Kidney epithelial cell (primary cell): ENCODE results near the gene CHAC1. TPM values are rescaled to one million over a fixed set of nuclear protein-coding genes. Genes with fewer than 3 reads are reported as not detected.

Source experiments
- DNase-seq: peaks from one replicate; pipeline ENCODE4 v3.0.0-alpha.2; 2010; ENCODE audit warnings: low read depth
- H3K27me3 ChIP-seq: 2 replicates; pipeline ENCODE4 v1.6.0; 2011; ENCODE audit warnings: low read length; ENCODE audit not compliant: control insufficient read depth, insufficient read depth
- H3K36me3 ChIP-seq: 2 replicates; pipeline ENCODE4 v1.5.1; 2011; ENCODE audit warnings: low read length; ENCODE audit not compliant: control insufficient read depth, insufficient read depth
- H3K4me3 ChIP-seq: 2 replicates; pipeline ENCODE4 v1.5.1; 2011; ENCODE audit warnings: low read depth, mild to moderate bottlenecking, control low read depth, low read length
- CTCF ChIP-seq: IDR thresholded peaks from 2 replicates; pipeline ENCODE4 v1.5.1; 2011; ENCODE audit warnings: mild to moderate bottlenecking, moderate library complexity, low read length, control low read depth, inconsistent platforms; ENCODE audit not compliant: insufficient read depth, poor library complexity, severe bottlenecking
- total RNA-seq: library from RNA; depleted of rRNA; stranded (reverse); fragments of >200 nt; gene quantifications from 2 replicates; pipeline ENCODE4 v1.2.3, GENCODE V29; 2015

Gene CHAC1
- total RNA-seq, 1 donor from 2014 or later, result 84.4 TPM

GRCh38 chr15:40914486-40914885 is 38.8 kb upstream of the CHAC1 start:
- Histone ChIP-seq H3K27me3 (peaks cover 4% of the 10 kb centered on the region), H3K36me3 (no peaks in the 10 kb centered on the region), H3K4me3 (no peak overlapping the region)
- TF ChIP-seq CTCF, result no peak
- DNase-seq, result no peak

- no peak for TF ChIP-seq CTCF
- H3K27me3 ChIP-seq, result peaks cover 4% of the 10 kb centered on the region
- no peaks in the 10 kb centered on the region for H3K36me3 ChIP-seq
- no peak for DNase-seq
- no peak overlapping the region for H3K4me3 ChIP-seq
Observed at GRCh38 chr15:40915116-40915661, 38.1 kb upstream of the CHAC1 start.

GRCh38 chr15:40915679-40916078 is 37.6 kb upstream of the CHAC1 start:
- DNase-seq, result no peak

GRCh38 chr15:40917585-40917984 is 35.7 kb upstream of the CHAC1 start:
- Histone ChIP-seq H3K36me3 (no peaks in the 10 kb centered on the region), H3K27me3 (peaks cover 4% of the 10 kb centered on the region), H3K4me3 (no peak overlapping the region)
- TF ChIP-seq CTCF, result no peak
- DNase-seq, result no peak

More at GRCh38 chr15:40915679-40916078, 37.6 kb upstream of the CHAC1 start:
- H3K4me3 ChIP-seq, result no peak overlapping the region
- TF ChIP-seq CTCF, result no peak
- H3K27me3 ChIP-seq, result peaks cover 4% of the 10 kb centered on the region
- no peaks in the 10 kb centered on the region for H3K36me3 ChIP-seq

GRCh38 chr15:40918146-40918798 is 35.0 kb upstream of the CHAC1 start:
- Histone ChIP-seq H3K4me3 (no peak overlapping the region), H3K36me3 (no peaks in the 10 kb centered on the region), H3K27me3 (peaks cover 8% of the 10 kb centered on the region)
- TF ChIP-seq CTCF, result no peak
- DNase-seq, result no peak
